Colonic mucosa (tissue), 4 donors: ENCODE results near the gene PRAMEF9. TPM values are rescaled to one million over a fixed set of nuclear protein-coding genes. Genes with fewer than 3 reads are reported as not detected.

Experiments
- DNase-seq: peaks from one replicate; pipeline ENCODE4 v3.0.0-alpha.2; 2020
- H3K27ac ChIP-seq: fragments of 200-600 bp; one replicate; pipeline ENCODE4 v1.8.0; 2021
- H3K27me3 ChIP-seq: fragments of 200-600 bp; one replicate; pipeline ENCODE4 v1.8.0; 2021
- H3K36me3 ChIP-seq: fragments of 200-600 bp; one replicate; pipeline ENCODE4 v1.8.0; 2021
- H3K4me1 ChIP-seq: fragments of 200-600 bp; one replicate; pipeline ENCODE4 v1.8.0; 2021; ENCODE audit warnings: mild to moderate bottlenecking
- H3K4me3 ChIP-seq: fragments of 200-600 bp; one replicate; pipeline ENCODE4 v1.8.0; 2021
- H3K9ac ChIP-seq, 2 donors: one replicate each; pipeline ENCODE4 v1.7.0; 2013; ENCODE audit warnings: control low read depth in 2 of 2, low read depth in 2 of 2, low read length in 2 of 2
- H3K9me3 ChIP-seq: fragments of 200-600 bp; one replicate; pipeline ENCODE4 v1.8.0; 2021
- CTCF ChIP-seq: fragments of 200-600 bp; IDR thresholded peaks from one replicate; pipeline ENCODE4 v1.8.0; 2022; ENCODE audit warnings: antibody characterized with exemption, mild to moderate bottlenecking
- intact Hi-C: fragments of 100-400 bp; cut with DNase I; formaldehyde crosslinking; loops from one replicate; pipeline ENCODE4 v1.14.1; 2022
- total RNA-seq, 2 donors: library from RNA; stranded (reverse); fragmentation: NEBNext Ultra II Directional in 1 of 2; extraction: Animal tissue kit (Norgen Biotek cat#: 25700) in 1 of 2; gene quantifications; one replicate each; pipeline ENCODE4 v1.2.1, GENCODE V29; 2021
- donor health status: healthy.
- donor health status: DM: no; HTN: no; CAD: no.
- donor health status: DM: no; HTN: no; CAD: no.

PRAMEF9 gene
- total RNA-seq, 2 donors from 2014 or later, result not detected

- no peaks in the 10 kb centered on the region for H3K9me3 ChIP-seq
- H3K4me3 ChIP-seq, result no peak overlapping the region
- no peak overlapping the region for H3K27ac ChIP-seq
- H3K4me1 ChIP-seq, result no peaks in the 10 kb centered on the region
- TF ChIP-seq CTCF, result peak; percentile 56
- H3K36me3 ChIP-seq, result no peaks in the 10 kb centered on the region
- no peak overlapping the region for H3K9ac ChIP-seq
- intact Hi-C loops, result no loop called here
- peak; percentile 38 for DNase-seq
- no peaks in the 10 kb centered on the region for H3K27me3 ChIP-seq
These were observed 56.7 kb downstream of the PRAMEF9 start for GRCh38 chr1:13228343-13228781.

Other genes with a start within 250 kb of the PRAMEF9 start
- gene PRAMEF6, start 224.3 kb upstream of the PRAMEF9 start, total RNA-seq, result not detected
- not detected for gene PRAMEF27, start 115.3 kb upstream of the PRAMEF9 start, total RNA-seq
- gene HNRNPCL3, start 111.1 kb upstream of the PRAMEF9 start, total RNA-seq, result not detected
- not detected for gene PRAMEF25, start 101.1 kb upstream of the PRAMEF9 start, total RNA-seq
- gene HNRNPCL2, start 55.0 kb upstream of the PRAMEF9 start, total RNA-seq, result not detected
- not detected for gene PRAMEF26, start 15.8 kb upstream of the PRAMEF9 start, total RNA-seq
- gene HNRNPCL4, start 6.2 kb upstream of the PRAMEF9 start, total RNA-seq, result not detected
- not detected for gene PRAMEF13, start 29.6 kb downstream of the PRAMEF9 start, total RNA-seq
- not detected for gene PRAMEF18, start 54.3 kb downstream of the PRAMEF9 start, total RNA-seq
- not detected for gene PRAMEF5, start 82.3 kb downstream of the PRAMEF9 start, total RNA-seq
- not detected for gene PRAMEF8, start 113.3 kb downstream of the PRAMEF9 start, total RNA-seq
- gene PRAMEF33, start 131.7 kb downstream of the PRAMEF9 start, total RNA-seq, result not detected
- gene PRAMEF15, start 143.7 kb downstream of the PRAMEF9 start, total RNA-seq, result not detected
- not detected for gene PRAMEF14, start 175.3 kb downstream of the PRAMEF9 start, total RNA-seq
- not detected for gene PRAMEF19, start 200.1 kb downstream of the PRAMEF9 start, total RNA-seq
- gene PRAMEF17, start 217.8 kb downstream of the PRAMEF9 start, total RNA-seq, result not detected
- not detected for gene PRAMEF20, start 238.6 kb downstream of the PRAMEF9 start, total RNA-seq